ENCODE data around the gene TMEM114.

DNA sequence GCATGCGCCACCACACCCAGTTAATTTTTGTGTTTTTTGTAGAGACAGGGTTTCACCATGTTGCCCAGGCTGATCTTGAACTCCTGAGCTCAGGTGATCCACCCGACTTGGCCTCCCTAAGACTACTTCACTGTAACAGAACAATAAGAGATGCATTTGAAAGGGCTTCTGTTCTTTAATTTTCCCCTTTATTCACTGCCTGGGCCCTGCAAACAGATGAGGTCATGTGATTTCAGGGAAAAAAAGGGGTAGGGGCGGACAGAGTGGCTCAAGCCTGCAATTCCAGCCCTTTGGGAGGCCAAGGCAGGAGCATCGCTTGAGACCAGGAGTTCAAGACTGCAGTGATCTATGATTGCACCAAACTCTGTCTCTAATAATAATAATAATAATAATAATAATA is 36.3 kb downstream of the TMEM114 start:
- TF ChIP-seq, protein P1, sequence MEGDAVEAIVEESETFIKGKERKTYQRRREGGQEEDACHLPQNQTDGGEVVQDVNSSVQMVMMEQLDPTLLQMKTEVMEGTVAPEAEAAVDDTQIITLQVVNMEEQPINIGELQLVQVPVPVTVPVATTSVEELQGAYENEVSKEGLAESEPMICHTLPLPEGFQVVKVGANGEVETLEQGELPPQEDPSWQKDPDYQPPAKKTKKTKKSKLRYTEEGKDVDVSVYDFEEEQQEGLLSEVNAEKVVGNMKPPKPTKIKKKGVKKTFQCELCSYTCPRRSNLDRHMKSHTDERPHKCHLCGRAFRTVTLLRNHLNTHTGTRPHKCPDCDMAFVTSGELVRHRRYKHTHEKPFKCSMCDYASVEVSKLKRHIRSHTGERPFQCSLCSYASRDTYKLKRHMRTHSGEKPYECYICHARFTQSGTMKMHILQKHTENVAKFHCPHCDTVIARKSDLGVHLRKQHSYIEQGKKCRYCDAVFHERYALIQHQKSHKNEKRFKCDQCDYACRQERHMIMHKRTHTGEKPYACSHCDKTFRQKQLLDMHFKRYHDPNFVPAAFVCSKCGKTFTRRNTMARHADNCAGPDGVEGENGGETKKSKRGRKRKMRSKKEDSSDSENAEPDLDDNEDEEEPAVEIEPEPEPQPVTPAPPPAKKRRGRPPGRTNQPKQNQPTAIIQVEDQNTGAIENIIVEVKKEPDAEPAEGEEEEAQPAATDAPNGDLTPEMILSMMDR (IDR thresholded peaks at IDR 0.05): no peak
- no peak for TF ChIP-seq POLR2A (IDR thresholded peaks at IDR 0.05)
